HepG2 (cell line): Measurements from ENCODE around the gene DDAH1. TPM values are rescaled to one million over a fixed set of nuclear protein-coding genes. Genes with fewer than 3 reads are reported as not detected.

ENCODE experiments used
- ATF6 ChIP-seq: sonication (generic); formaldehyde crosslinking; conservative IDR thresholded peaks from 2 replicates; pipeline ENCODE4 v1.4.0; 2020; ENCODE audit warnings: missing genetic modification reagents
- CBX1 ChIP-seq: IDR thresholded peaks from one replicate; pipeline ENCODE4 v1.6.1; 2016; ENCODE audit warnings: antibody characterized with exemption, low read depth
- GPN1 ChIP-seq: sonication (generic); formaldehyde crosslinking; IDR thresholded peaks from 2 replicates; pipeline ENCODE4 v1.5.1; 2020; ENCODE audit warnings: missing genetic modification reagents, borderline replicate concordance
- MED1 ChIP-seq: sonication (generic); formaldehyde crosslinking; IDR thresholded peaks from 2 replicates; pipeline ENCODE4 v1.4.0; 2020; ENCODE audit warnings: missing genetic modification reagents
- NFYB ChIP-seq: sonication (generic); formaldehyde crosslinking; IDR thresholded peaks from 2 replicates; pipeline ENCODE4 v1.4.0; 2020; ENCODE audit warnings: missing genetic modification reagents
- NR2F1 ChIP-seq, 2 experiments: fragments of 450-650 bp in 1 of 2; formaldehyde crosslinking in 1 of 2; IDR thresholded peaks; 2 replicates each; pipeline versions ENCODE4 v1.5.0 to v1.6.1; 2016 to 2020; ENCODE audit warnings: mild to moderate bottlenecking in 1 of 2, missing compliant biosample characterization in 1 of 2, missing genetic modification reagents in 1 of 2, moderate library complexity in 1 of 2
- PAF1 ChIP-seq: IDR thresholded peaks from 2 replicates; pipeline ENCODE4 v1.6.1; 2016; ENCODE audit warnings: missing genetic modification reagents, missing compliant biosample characterization
- PAWR ChIP-seq: sonication (generic); formaldehyde crosslinking; IDR thresholded peaks from 2 replicates; pipeline ENCODE4 v1.4.0; 2020; ENCODE audit warnings: missing genetic modification reagents, mild to moderate bottlenecking, borderline replicate concordance
- RBM39 ChIP-seq: fragments of 200-400 bp; formaldehyde crosslinking; IDR thresholded peaks from one replicate; pipeline ENCODE4 v1.6.1; 2018; ENCODE audit warnings: antibody characterized with exemption, mild to moderate bottlenecking, low read depth, low read length; ENCODE audit not compliant: poor library complexity, severe bottlenecking
- RNF219 ChIP-seq: sonication (generic); formaldehyde crosslinking; IDR thresholded peaks from 2 replicates; pipeline ENCODE4 v1.5.0; 2020; ENCODE audit warnings: mild to moderate bottlenecking, missing genetic modification reagents
- SIX4 ChIP-seq: sonication (generic); formaldehyde crosslinking; IDR thresholded peaks from 2 replicates; pipeline ENCODE4 v1.4.0; 2020; ENCODE audit warnings: missing genetic modification reagents
- ZBTB10 ChIP-seq: sonication (generic); formaldehyde crosslinking; IDR thresholded peaks from 2 replicates; pipeline ENCODE4 v1.4.0; 2020; ENCODE audit warnings: missing genetic modification reagents, borderline replicate concordance
- ZFP90 ChIP-seq: sonication (generic); formaldehyde crosslinking; IDR thresholded peaks from 2 replicates; pipeline ENCODE4 v1.8.0; 2022; ENCODE audit warnings: missing genetic modification reagents, mild to moderate bottlenecking, inconsistent platforms, borderline replicate concordance
- ZNF142 ChIP-seq: sonication (generic); formaldehyde crosslinking; IDR thresholded peaks from 2 replicates; pipeline ENCODE4 v1.4.0; 2020; ENCODE audit warnings: missing genetic modification reagents
- ZNF264 ChIP-seq: sonication (generic); formaldehyde crosslinking; IDR thresholded peaks from 2 replicates; pipeline ENCODE4 v1.4.0; 2020; ENCODE audit warnings: missing genetic modification reagents
- ZNF598 ChIP-seq: sonication (generic); formaldehyde crosslinking; IDR thresholded peaks from 2 replicates; pipeline ENCODE4 v1.5.1; 2020; ENCODE audit warnings: mild to moderate bottlenecking, missing genetic modification reagents, borderline replicate concordance
- polyA plus RNA-seq, 8 experiments: library from polyadenylated mRNA; depleted of rRNA in 3 of 8; stranded (reverse) in 7 of 8; unstranded in 1 of 8; fragments of >200 nt; fragmentation: Illumina TruSeq in 4 of 8; extraction: Trizol in 4 of 8; gene quantifications; 2 replicates each; pipeline versions ENCODE4 v1.2.1 to v1.2.3, GENCODE V29; 2011 to 2016; ENCODE audit warnings: low read depth in 4 of 8, missing spikeins in 1 of 8, mixed read lengths in 1 of 8; ENCODE audit not compliant: insufficient read depth in 1 of 8
- total RNA-seq, 5 experiments: library from RNA; depleted of rRNA; stranded (reverse); fragments of >200 nt; fragmentation: Illumina TruSeq; extraction: Trizol; gene quantifications; 2 replicates each; pipeline ENCODE4 v1.2.3, GENCODE V29; 2016; ENCODE audit warnings: low read depth in 1 of 5

Gene DDAH1
- total and polyA plus RNA-seq, 2 of the 13 experiments (the other 11 are each of a cell fraction or from before 2014, with no cell fraction given), result 39.7 to 64.4 TPM

- no peak for TF ChIP-seq ZNF142 (CRISPR knock-in tag)
- TF ChIP-seq ZFP90 (CRISPR knock-in tag), result no peak
- no peak for TF ChIP-seq NFYB (CRISPR knock-in tag)
- TF ChIP-seq PAF1 (CRISPR knock-in tag), result no peak
- no peak for TF ChIP-seq SIX4 (CRISPR knock-in tag)
- no peak for TF ChIP-seq CBX1
- no peak for TF ChIP-seq ATF6
- no peak for TF ChIP-seq ZNF598 (CRISPR knock-in tag)
- no peak for TF ChIP-seq GPN1 (CRISPR knock-in tag)
- 0 out of 2 replicates have a peak, but pooled peaks have one; percentile 5 for TF ChIP-seq ZNF264 (CRISPR knock-in tag)
- TF ChIP-seq ZBTB10 (CRISPR knock-in tag), result no peak
- TF ChIP-seq RBM39, result no peak
- TF ChIP-seq MED1, result 0 out of 2 replicates have a peak, but pooled peaks have one; percentile 38
- TF ChIP-seq PAWR, result no peak
- no peak for TF ChIP-seq NR2F1 (CRISPR knock-in tag; IDR thresholded peaks at IDR 0.05)
- no peak for TF ChIP-seq RNF219 (CRISPR knock-in tag)
Measured at GRCh38 chr1:85465099-85465785, at the start of gene DDAH1 (continued).
